HG02840 (cell line): ENCODE measurements around the gene AKR1C3.
"Not testable (repeated sequence)": the region's sequence is repeated elsewhere in the genome, so short reads cannot be mapped to it uniquely, and the experiment has no call there.

Experiments used
- ATAC-seq: cut with Tn5 transposase; IDR thresholded peaks from one replicate; pipeline ENCODE4 v1.9.1; 2021; ENCODE audit warnings: mild to moderate bottlenecking, moderate library complexity, moderate number of reproducible peaks; ENCODE audit not compliant: unreplicated experiment, low FRiP score

The AKR1C3 gene

GRCh38 chr10:5125315-5126044 lies 31.3 kb downstream of the AKR1C3 start:
- ATAC-seq, result no peak

- ATAC-seq, result no peak
Measured at GRCh38 chr10:5135581-5135980, 41.4 kb downstream of the AKR1C3 start.

GRCh38 chr10:5136468-5137087 lies 42.4 kb downstream of the AKR1C3 start:
- no peak for ATAC-seq

- ATAC-seq, result not testable (repeated sequence)
Measured at GRCh38 chr10:5137699-5138098, 43.5 kb downstream of the AKR1C3 start.

GRCh38 chr10:5142199-5142598 lies 48.0 kb downstream of the AKR1C3 start:
- ATAC-seq, result no peak

GRCh38 chr10:5143137-5143536 lies 48.9 kb downstream of the AKR1C3 start:
- ATAC-seq, result no peak

GRCh38 chr10:5146920-5147254 lies 52.7 kb downstream of the AKR1C3 start:
- ATAC-seq, result no peak

- no peak for ATAC-seq
Measured at GRCh38 chr10:5147255-5147980, 53.2 kb downstream of the AKR1C3 start.

GRCh38 chr10:5147981-5148677 lies 53.9 kb downstream of the AKR1C3 start:
- ATAC-seq, result no peak

GRCh38 chr10:5148678-5149032 lies 54.4 kb downstream of the AKR1C3 start:
- ATAC-seq, result no peak

GRCh38 chr10:5151076-5151475 lies 56.9 kb downstream of the AKR1C3 start:
- no peak for ATAC-seq

GRCh38 chr10:5155951-5156350 lies 61.7 kb downstream of the AKR1C3 start:
- no peak for ATAC-seq
